Tongue (tissue), 3 donors: ENCODE measurements around the gene KNTC1. TPM values are rescaled to one million over a fixed set of nuclear protein-coding genes. Genes with fewer than 3 reads are reported as not detected.

Source experiments
- DNase-seq: peaks from one replicate; pipeline ENCODE4 v3.0.0-alpha.2; 2015
- small RNA-seq: library from RNA; depleted of rRNA; stranded (forward); fragments of <200 nt; gene quantifications from one replicate; pipeline ENCODE3, GENCODE V24; 2014; ENCODE audit warnings: low replicate concordance
- total RNA-seq: library from RNA; depleted of rRNA; stranded (reverse); fragments of >200 nt; gene quantifications from one replicate; pipeline ENCODE4 v1.2.3, GENCODE V29; 2014

The KNTC1 gene
- total RNA-seq, 1 donor from 2014 or later = 28.5 TPM

GRCh38 chr12:122656298-122656697 is 129.2 kb downstream of the KNTC1 start:
- no peak for DNase-seq

- DNase-seq = no peak
Measured at GRCh38 chr12:122659579-122659978, 132.5 kb downstream of the KNTC1 start.

GRCh38 chr12:122661246-122661645 is 134.2 kb downstream of the KNTC1 start:
- no peak for DNase-seq

- DNase-seq = no peak
Measured at GRCh38 chr12:122661938-122662337, 134.9 kb downstream of the KNTC1 start.

GRCh38 chr12:122665349-122665748 is 138.3 kb downstream of the KNTC1 start:
- no peak for DNase-seq

GRCh38 chr12:122665759-122666158 is 138.7 kb downstream of the KNTC1 start:
- no peak for DNase-seq

- no peak for DNase-seq
Measured at GRCh38 chr12:122668268-122668667, 141.2 kb downstream of the KNTC1 start.

- DNase-seq = no peak
Measured at GRCh38 chr12:122669397-122670070, 142.5 kb downstream of the KNTC1 start.

- DNase-seq = no peak
Measured at GRCh38 chr12:122672515-122672914, 145.5 kb downstream of the KNTC1 start.

Small RNA genes lying within 50 kb of the gene (small RNA-seq; reads per million reads assigned to genes)
- gene AC026333.1 = not detected
- not detected for gene RF00411

Other genes starting within 250 kb of the KNTC1 start
- 56.7 TPM for gene CLIP1, start 104.6 kb upstream of the KNTC1 start, total RNA-seq
- 31.3 TPM for gene ZCCHC8, start 26.3 kb upstream of the KNTC1 start, total RNA-seq
- 77.9 TPM for gene RSRC2, start 313 bp upstream of the KNTC1 start, total RNA-seq
- gene HCAR2, start 176.1 kb downstream of the KNTC1 start, total RNA-seq = 3.4 TPM
- gene HCAR3, start 189.6 kb downstream of the KNTC1 start, total RNA-seq = 2.6 TPM
- 0.10 TPM for gene HCAR1, start 203.6 kb downstream of the KNTC1 start, total RNA-seq
- 40.8 TPM for gene DENR, start 225.6 kb downstream of the KNTC1 start, total RNA-seq
- 2.8 TPM for gene CCDC62, start 247.3 kb downstream of the KNTC1 start, total RNA-seq